ENCODE results near the gene OSBP2. TPM values are rescaled to one million over a fixed set of nuclear protein-coding genes. Genes with fewer than 3 reads are reported as not detected.

The OSBP2 gene
- polyA plus RNA-seq, 2 donors, result 2.5 to 2.7 TPM

- H3K27me3 ChIP-seq (ENCODE audit: control insufficient read depth in 1 of 2, insufficient read depth in 2 of 2, low read length in 2 of 2), result peaks cover 0 to 4% of the 10 kb centered on the region in 2 donors
- no peaks in the 10 kb centered on the region for H3K9me3 ChIP-seq (ENCODE audit: control insufficient read depth in 2 of 2, insufficient read depth in 1 of 2, low read depth in 1 of 2, low read length in 1 of 2)
- peaks cover 3 to 6% of the 10 kb centered on the region in 2 donors for H3K4me1 ChIP-seq (ENCODE audit: control insufficient read depth in 2 of 2, insufficient read depth in 2 of 2, low read length in 1 of 2)
- H3K36me3 ChIP-seq (ENCODE audit: control insufficient read depth in 2 of 2, insufficient read depth in 2 of 2, low read length in 1 of 2), result no peaks in the 10 kb centered on the region
- no peak overlapping the region for H3K27ac ChIP-seq (ENCODE audit: low read depth in 2 of 2, low read length in 1 of 2)
- H3K4me3 ChIP-seq (ENCODE audit: low read depth in 1 of 2, low read length in 2 of 2), result no peak overlapping the region
- 87 to 92% methylated on average over 8 of the region's 8 CpGs for WGBS, 2 donors
Measured at GRCh38 chr22:30824711-30825110, 130.0 kb downstream of the OSBP2 start.

- H3K27ac ChIP-seq (ENCODE audit: low read depth in 2 of 2, low read length in 1 of 2), result peak overlapping the region in 1 of 2 donors; percentile 2
- peaks cover 3 to 10% of the 10 kb centered on the region in 2 donors for H3K4me1 ChIP-seq (ENCODE audit: control insufficient read depth in 2 of 2, insufficient read depth in 2 of 2, low read length in 1 of 2)
- H3K36me3 ChIP-seq (ENCODE audit: control insufficient read depth in 2 of 2, insufficient read depth in 2 of 2, low read length in 1 of 2), result no peaks in the 10 kb centered on the region
- 79 to 83% methylated on average over 11 of the region's 11 CpGs for WGBS, 2 donors
- H3K9me3 ChIP-seq (ENCODE audit: control insufficient read depth in 2 of 2, insufficient read depth in 1 of 2, low read depth in 1 of 2, low read length in 1 of 2), result no peaks in the 10 kb centered on the region
- H3K27me3 ChIP-seq (ENCODE audit: control insufficient read depth in 1 of 2, insufficient read depth in 2 of 2, low read length in 2 of 2), result peaks cover 0 to 4% of the 10 kb centered on the region in 2 donors
- no peak overlapping the region for H3K4me3 ChIP-seq (ENCODE audit: low read depth in 1 of 2, low read length in 2 of 2)
Measured at GRCh38 chr22:30825711-30826505, 131.2 kb downstream of the OSBP2 start.

DNA sequence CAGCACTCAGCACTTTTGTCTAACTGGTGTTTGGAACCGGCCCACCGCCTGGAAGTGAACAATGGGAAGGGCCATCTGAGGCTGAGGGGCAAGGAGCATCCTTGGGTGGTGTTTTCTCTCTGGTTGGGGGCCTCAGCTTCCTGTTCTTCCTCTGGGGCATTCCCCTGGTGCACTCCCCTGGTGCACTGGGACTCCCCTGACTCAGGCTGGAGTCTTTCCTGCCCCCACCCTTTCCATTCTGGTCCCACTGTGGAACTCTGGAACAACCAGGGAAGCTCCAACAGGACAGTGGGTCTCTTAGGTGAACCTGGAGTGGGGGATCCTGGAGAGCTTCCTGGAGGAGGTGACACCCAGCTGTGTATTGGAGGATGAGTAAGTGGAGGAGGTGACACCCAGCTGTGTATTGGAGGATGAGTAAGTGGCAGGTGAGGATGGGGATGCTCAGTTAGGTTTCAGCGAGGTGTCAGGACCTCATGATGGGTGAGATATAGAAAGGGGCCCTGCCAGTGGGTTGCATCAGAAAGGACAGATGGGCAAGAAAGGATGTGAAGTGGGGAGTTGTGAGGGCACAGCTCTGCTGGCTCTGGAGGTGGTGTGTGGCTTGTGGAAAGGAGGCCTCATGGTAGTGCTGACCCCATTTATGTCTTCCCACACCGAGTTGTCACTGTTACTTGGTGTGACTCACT, 132.1 kb downstream of the OSBP2 start:
- Histone ChIP-seq H3K27me3 (ENCODE audit: control insufficient read depth in 1 of 2, insufficient read depth in 2 of 2, low read length in 2 of 2) (peaks cover 0 to 4% of the 10 kb centered on the region in 2 donors), H3K36me3 (ENCODE audit: control insufficient read depth in 2 of 2, insufficient read depth in 2 of 2, low read length in 1 of 2) (no peaks in the 10 kb centered on the region), H3K4me3 (ENCODE audit: low read depth in 1 of 2, low read length in 2 of 2) (no peak overlapping the region), H3K9me3 (ENCODE audit: control insufficient read depth in 2 of 2, insufficient read depth in 1 of 2, low read depth in 1 of 2, low read length in 1 of 2) (no peaks in the 10 kb centered on the region), H3K4me1 (ENCODE audit: control insufficient read depth in 2 of 2, insufficient read depth in 2 of 2, low read length in 1 of 2) (peaks cover 3 to 13% of the 10 kb centered on the region in 2 donors), H3K27ac (ENCODE audit: low read depth in 2 of 2, low read length in 1 of 2) (no peak overlapping the region)
- 69 to 89% methylated on average over 4 of the region's 4 CpGs for WGBS, 2 donors

DNA sequence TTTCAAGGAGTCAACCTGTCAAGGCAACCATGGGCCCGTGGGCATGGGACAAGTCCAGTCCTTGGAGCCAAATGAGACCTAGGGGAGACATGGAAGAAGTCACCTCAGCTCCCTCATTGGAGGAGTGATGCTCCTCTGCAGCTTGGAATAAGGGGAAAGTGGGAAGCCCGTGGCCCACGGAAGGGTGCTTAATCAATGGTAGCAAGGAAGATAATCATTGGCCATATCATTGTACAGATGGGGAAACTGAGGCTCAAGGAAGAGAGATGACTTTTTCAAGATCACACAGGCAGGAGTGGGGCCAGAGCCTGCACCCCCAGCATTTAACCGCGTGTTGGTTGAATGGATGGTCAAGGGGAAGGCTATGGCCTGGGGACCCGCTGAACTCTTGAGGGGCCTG, 133.0 kb downstream of the OSBP2 start:
- H3K4me1 ChIP-seq (ENCODE audit: control insufficient read depth in 2 of 2, insufficient read depth in 2 of 2, low read length in 1 of 2), result peaks cover 3 to 11% of the 10 kb centered on the region in 2 donors
- no peaks in the 10 kb centered on the region for H3K9me3 ChIP-seq (ENCODE audit: control insufficient read depth in 2 of 2, insufficient read depth in 1 of 2, low read depth in 1 of 2, low read length in 1 of 2)
- no peaks in the 10 kb centered on the region for H3K36me3 ChIP-seq (ENCODE audit: control insufficient read depth in 2 of 2, insufficient read depth in 2 of 2, low read length in 1 of 2)
- H3K27me3 ChIP-seq (ENCODE audit: control insufficient read depth in 1 of 2, insufficient read depth in 2 of 2, low read length in 2 of 2), result no peaks in the 10 kb centered on the region
- WGBS, 2 donors, result 90 to 92% methylated on average over 6 of the region's 6 CpGs
- no peak overlapping the region for H3K27ac ChIP-seq (ENCODE audit: low read depth in 2 of 2, low read length in 1 of 2)
- H3K4me3 ChIP-seq (ENCODE audit: low read depth in 1 of 2, low read length in 2 of 2), result no peak overlapping the region

GRCh38 chr22:30828187-30829155, 133.8 kb downstream of the OSBP2 start:
- no peaks in the 10 kb centered on the region for H3K9me3 ChIP-seq (ENCODE audit: control insufficient read depth in 2 of 2, insufficient read depth in 1 of 2, low read depth in 1 of 2, low read length in 1 of 2)
- no peak overlapping the region for H3K4me3 ChIP-seq (ENCODE audit: low read depth in 1 of 2, low read length in 2 of 2)
- peak overlapping the region in 1 of 2 donors; percentile 97 for H3K27ac ChIP-seq (ENCODE audit: low read depth in 2 of 2, low read length in 1 of 2)
- no peaks in the 10 kb centered on the region for H3K27me3 ChIP-seq (ENCODE audit: control insufficient read depth in 1 of 2, insufficient read depth in 2 of 2, low read length in 2 of 2)
- WGBS, 2 donors, result 90% methylated on average over 14 of the region's 14 CpGs
- peaks cover 3 to 11% of the 10 kb centered on the region in 2 donors for H3K4me1 ChIP-seq (ENCODE audit: control insufficient read depth in 2 of 2, insufficient read depth in 2 of 2, low read length in 1 of 2)
- H3K36me3 ChIP-seq (ENCODE audit: control insufficient read depth in 2 of 2, insufficient read depth in 2 of 2, low read length in 1 of 2), result no peaks in the 10 kb centered on the region

DNA sequence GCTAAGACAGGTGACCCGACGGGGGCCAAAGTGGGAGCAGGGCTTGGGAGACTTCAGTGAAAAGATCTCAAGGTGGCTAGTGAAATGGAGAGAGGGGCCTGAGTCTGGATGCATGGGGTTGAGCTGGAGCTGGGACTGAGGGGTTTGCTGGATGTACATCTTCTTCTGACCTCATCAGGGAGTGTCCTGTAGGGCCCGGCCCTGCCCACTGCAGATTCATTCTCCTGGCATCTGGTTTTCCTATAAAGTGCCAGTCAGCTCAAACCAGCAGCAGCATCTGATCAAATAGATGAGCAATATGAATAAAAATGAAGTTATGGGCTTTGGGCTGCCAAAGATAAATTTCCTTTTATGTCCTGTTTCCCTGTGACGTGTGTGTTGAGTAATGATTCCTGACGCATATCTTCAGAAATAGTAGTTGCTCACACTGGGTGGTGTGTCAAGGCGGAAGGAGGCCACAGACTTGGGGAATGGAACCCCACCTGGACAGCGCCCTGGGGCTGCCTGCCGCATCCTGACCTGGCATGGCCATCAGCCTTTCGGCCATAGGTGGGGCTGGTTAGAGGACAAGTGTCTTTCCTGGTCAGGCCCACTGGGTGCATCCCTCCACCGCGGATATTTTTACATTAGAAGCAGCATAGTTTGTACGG, 135.4 kb downstream of the OSBP2 start:
- peak overlapping the region; percentile 89 to 97 for H3K27ac ChIP-seq (ENCODE audit: low read depth in 2 of 2, low read length in 1 of 2)
- no peaks in the 10 kb centered on the region for H3K36me3 ChIP-seq (ENCODE audit: control insufficient read depth in 2 of 2, insufficient read depth in 2 of 2, low read length in 1 of 2)
- H3K9me3 ChIP-seq (ENCODE audit: control insufficient read depth in 2 of 2, insufficient read depth in 1 of 2, low read depth in 1 of 2, low read length in 1 of 2), result no peaks in the 10 kb centered on the region
- H3K27me3 ChIP-seq (ENCODE audit: control insufficient read depth in 1 of 2, insufficient read depth in 2 of 2, low read length in 2 of 2), result no peaks in the 10 kb centered on the region
- peaks cover 3 to 11% of the 10 kb centered on the region in 2 donors for H3K4me1 ChIP-seq (ENCODE audit: control insufficient read depth in 2 of 2, insufficient read depth in 2 of 2, low read length in 1 of 2)
- no peak overlapping the region for H3K4me3 ChIP-seq (ENCODE audit: low read depth in 1 of 2, low read length in 2 of 2)
- 62 to 72% methylated on average over 12 of the region's 12 CpGs for WGBS, 2 donors

- 23 to 32% methylated on average over 7 of the region's 7 CpGs for WGBS, 2 donors
- Histone ChIP-seq H3K4me1 (ENCODE audit: control insufficient read depth in 2 of 2, insufficient read depth in 2 of 2, low read length in 1 of 2) (peaks cover 3 to 11% of the 10 kb centered on the region in 2 donors), H3K27me3 (ENCODE audit: control insufficient read depth in 1 of 2, insufficient read depth in 2 of 2, low read length in 2 of 2) (no peaks in the 10 kb centered on the region), H3K4me3 (ENCODE audit: low read depth in 1 of 2, low read length in 2 of 2) (no peak overlapping the region), H3K27ac (ENCODE audit: low read depth in 2 of 2, low read length in 1 of 2) (peak overlapping the region; percentile 95 to 97), H3K36me3 (ENCODE audit: control insufficient read depth in 2 of 2, insufficient read depth in 2 of 2, low read length in 1 of 2) (no peaks in the 10 kb centered on the region), H3K9me3 (ENCODE audit: control insufficient read depth in 2 of 2, insufficient read depth in 1 of 2, low read depth in 1 of 2, low read length in 1 of 2) (no peaks in the 10 kb centered on the region)
Measured at GRCh38 chr22:30830907-30831306, 136.2 kb downstream of the OSBP2 start.

DNA sequence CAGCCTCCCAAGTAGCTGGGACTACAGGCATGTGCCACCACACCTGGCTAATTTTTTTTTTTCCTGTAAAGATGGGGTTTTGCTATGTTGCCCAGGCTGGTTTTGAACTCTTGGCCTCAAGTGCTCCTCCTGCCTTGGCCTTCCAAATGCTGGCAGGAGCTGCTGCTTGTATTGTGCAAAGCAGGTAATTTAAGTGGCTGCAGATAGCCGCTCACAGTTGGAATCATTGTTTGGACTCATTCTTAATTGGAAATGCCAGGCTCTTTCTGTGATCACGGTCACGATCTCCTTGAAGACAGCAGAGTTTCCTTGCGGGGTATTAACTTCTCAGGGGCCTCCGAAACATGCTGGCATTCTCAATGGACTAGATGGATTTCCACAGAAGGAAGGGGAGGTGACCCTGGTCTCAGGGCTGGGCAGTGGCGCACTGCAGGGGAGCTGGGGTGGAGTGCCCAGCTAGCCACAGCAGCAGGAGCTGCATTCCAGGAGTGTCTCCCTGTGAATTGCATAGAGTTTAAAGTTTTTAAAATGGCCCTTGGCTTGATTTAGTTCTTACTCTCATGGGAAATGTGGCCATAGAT, 137.8 kb downstream of the OSBP2 start:
- WGBS, 2 donors, result 93 to 95% methylated on average over 6 of the region's 6 CpGs
- Histone ChIP-seq H3K36me3 (ENCODE audit: control insufficient read depth in 2 of 2, insufficient read depth in 2 of 2, low read length in 1 of 2) (no peaks in the 10 kb centered on the region), H3K4me3 (ENCODE audit: low read depth in 1 of 2, low read length in 2 of 2) (peak overlapping the region in 1 of 2 donors; percentile 36), H3K9me3 (ENCODE audit: control insufficient read depth in 2 of 2, insufficient read depth in 1 of 2, low read depth in 1 of 2, low read length in 1 of 2) (no peaks in the 10 kb centered on the region), H3K27ac (ENCODE audit: low read depth in 2 of 2, low read length in 1 of 2) (peak overlapping the region; percentile 75 to 97), H3K27me3 (ENCODE audit: control insufficient read depth in 1 of 2, insufficient read depth in 2 of 2, low read length in 2 of 2) (no peaks in the 10 kb centered on the region), H3K4me1 (ENCODE audit: control insufficient read depth in 2 of 2, insufficient read depth in 2 of 2, low read length in 1 of 2) (peaks cover 0 to 12% of the 10 kb centered on the region in 2 donors)

Data from esophagus (tissue), 2 donors.